Fibroblast of lung (primary cell): ENCODE data around the gene ART1. TPM values are rescaled to one million over a fixed set of nuclear protein-coding genes. Genes with fewer than 3 reads are reported as not detected.

Experiments
- DNase-seq, 2 donors: peaks; one replicate each; pipeline versions ENCODE4 v3.0.0 to v3.0.0-alpha.2; 2010; ENCODE audit warnings: low read depth in 2 of 2
- H2AFZ ChIP-seq: 2 replicates; pipeline ENCODE4 v1.5.1; 2012; ENCODE audit warnings: low read length, control low read depth, inconsistent platforms
- H3K27ac ChIP-seq: 2 replicates; pipeline ENCODE4 v1.5.1; 2011; ENCODE audit warnings: low read length, control low read depth; ENCODE audit not compliant: insufficient read depth
- H3K27me3 ChIP-seq: 2 replicates; pipeline ENCODE4 v1.5.1; 2011; ENCODE audit warnings: mild to moderate bottlenecking, low read length; ENCODE audit not compliant: control insufficient read depth, insufficient read depth
- H3K36me3 ChIP-seq: 2 replicates; pipeline ENCODE4 v1.5.1; 2011; ENCODE audit warnings: low read length; ENCODE audit not compliant: control insufficient read depth, insufficient read depth
- H3K4me1 ChIP-seq: 2 replicates; pipeline ENCODE4 v1.5.1; 2011; ENCODE audit warnings: low read length; ENCODE audit not compliant: control insufficient read depth, insufficient read depth; ENCODE audit errors: extremely low read depth
- H3K4me2 ChIP-seq: 2 replicates; pipeline ENCODE4 v1.5.1; 2011; ENCODE audit warnings: low read length, control low read depth; ENCODE audit not compliant: insufficient read depth; ENCODE audit errors: extremely low read depth
- H3K4me3 ChIP-seq, 4 experiments: fragments of 200-600 bp in 1 of 4; sonication (generic) in 1 of 4; replicated peaks in 1 of 4; 2 replicates each; pipeline ENCODE4 v1.5.1; 2011 to 2016; ENCODE audit warnings: low read length in 4 of 4, low read depth in 3 of 4, mild to moderate bottlenecking in 3 of 4, control low read depth in 2 of 4, inconsistent platforms in 1 of 4, mixed read lengths in 1 of 4; ENCODE audit not compliant: insufficient read depth in 1 of 4; ENCODE audit errors: control extremely low read depth in 1 of 4
- H3K79me2 ChIP-seq: 2 replicates; pipeline ENCODE4 v1.5.1; 2012; ENCODE audit warnings: mild to moderate bottlenecking, low read length, inconsistent platforms; ENCODE audit not compliant: control insufficient read depth, insufficient read depth
- H3K9ac ChIP-seq: 2 replicates; pipeline ENCODE4 v1.5.1; 2011; ENCODE audit warnings: mild to moderate bottlenecking, low read length, control low read depth; ENCODE audit not compliant: insufficient read depth
- H3K9me3 ChIP-seq: 2 replicates; pipeline ENCODE4 v1.5.1; 2012; ENCODE audit warnings: low read depth, low read length; ENCODE audit not compliant: control insufficient read depth, insufficient read depth
- H4K20me1 ChIP-seq: 2 replicates; pipeline ENCODE4 v1.5.1; 2011; ENCODE audit warnings: low read length; ENCODE audit not compliant: control insufficient read depth, insufficient read depth; ENCODE audit errors: extremely low read depth
- EZH2 ChIP-seq: IDR thresholded peaks from 2 replicates; pipeline ENCODE4 v1.5.1; 2012; ENCODE audit warnings: low read length, control low read depth, mild to moderate bottlenecking; ENCODE audit errors: missing control alignments
- polyA plus RNA-seq, 2 donors: library from polyadenylated mRNA; depleted of rRNA in 1 of 2; stranded (reverse) in 1 of 2; unstranded in 1 of 2; fragments of >200 nt; gene quantifications; 2 replicates each; pipeline ENCODE4 v1.2.1, GENCODE V29; 2011 to 2012; ENCODE audit warnings: missing spikeins in 1 of 2
- total RNA-seq: library from RNA; depleted of rRNA; stranded (reverse); fragments of >200 nt; gene quantifications from 2 replicates; pipeline ENCODE4 v1.2.1, GENCODE V29; 2014
- TF ChIP-seq, protein P1 (sequence below), 2 donors: IDR thresholded peaks in 1 of 2; conservative IDR thresholded peaks in 1 of 2; 1 replicate in 1 of 2; 2 replicates in 1 of 2; pipeline ENCODE4 v1.5.1; 2011 to 2012; ENCODE audit warnings: low read length in 2 of 2, control low read depth in 1 of 2, inconsistent platforms in 1 of 2, low read depth in 1 of 2, mild to moderate bottlenecking in 1 of 2

ART1 gene
- total and polyA plus RNA-seq, 2 donors (not counting 1 experiment from before 2014, with no cell fraction given) = not detected

DNA sequence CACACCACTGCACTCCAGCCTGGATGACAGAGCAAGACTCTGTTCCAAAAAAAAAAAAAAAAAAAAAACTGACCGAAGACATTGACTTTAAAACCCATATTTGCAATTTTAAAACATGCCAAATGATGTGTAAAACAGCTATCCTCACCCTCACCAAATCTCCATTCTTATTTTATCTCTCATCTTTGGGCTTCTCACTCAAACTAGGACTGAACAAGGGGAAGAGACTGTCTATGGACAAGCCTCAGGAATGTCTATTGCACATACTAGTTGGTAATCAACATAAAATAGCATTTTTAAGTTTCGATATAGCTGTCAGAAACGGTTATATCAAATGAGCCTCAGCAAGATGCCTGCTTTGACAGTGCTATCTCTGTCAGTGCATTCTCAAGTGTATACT, 34.1 kb downstream of the ART1 start:
- no peaks in the 10 kb centered on the region for H3K9me3 ChIP-seq
- no peak overlapping the region for H3K4me3 ChIP-seq
- H2AFZ ChIP-seq = no peak overlapping the region
- H3K27ac ChIP-seq = no peak overlapping the region
- H3K4me2 ChIP-seq = no peak overlapping the region
- H3K27me3 ChIP-seq = no peaks in the 10 kb centered on the region
- H4K20me1 ChIP-seq = no peaks in the 10 kb centered on the region
- H3K9ac ChIP-seq = no peak overlapping the region
- H3K36me3 ChIP-seq = peaks cover 15% of the 10 kb centered on the region
- no peaks in the 10 kb centered on the region for H3K79me2 ChIP-seq
- H3K4me1 ChIP-seq = no peaks in the 10 kb centered on the region
- DNase-seq = no peak
- no peak for TF ChIP-seq EZH2
- TF ChIP-seq, protein P1, sequence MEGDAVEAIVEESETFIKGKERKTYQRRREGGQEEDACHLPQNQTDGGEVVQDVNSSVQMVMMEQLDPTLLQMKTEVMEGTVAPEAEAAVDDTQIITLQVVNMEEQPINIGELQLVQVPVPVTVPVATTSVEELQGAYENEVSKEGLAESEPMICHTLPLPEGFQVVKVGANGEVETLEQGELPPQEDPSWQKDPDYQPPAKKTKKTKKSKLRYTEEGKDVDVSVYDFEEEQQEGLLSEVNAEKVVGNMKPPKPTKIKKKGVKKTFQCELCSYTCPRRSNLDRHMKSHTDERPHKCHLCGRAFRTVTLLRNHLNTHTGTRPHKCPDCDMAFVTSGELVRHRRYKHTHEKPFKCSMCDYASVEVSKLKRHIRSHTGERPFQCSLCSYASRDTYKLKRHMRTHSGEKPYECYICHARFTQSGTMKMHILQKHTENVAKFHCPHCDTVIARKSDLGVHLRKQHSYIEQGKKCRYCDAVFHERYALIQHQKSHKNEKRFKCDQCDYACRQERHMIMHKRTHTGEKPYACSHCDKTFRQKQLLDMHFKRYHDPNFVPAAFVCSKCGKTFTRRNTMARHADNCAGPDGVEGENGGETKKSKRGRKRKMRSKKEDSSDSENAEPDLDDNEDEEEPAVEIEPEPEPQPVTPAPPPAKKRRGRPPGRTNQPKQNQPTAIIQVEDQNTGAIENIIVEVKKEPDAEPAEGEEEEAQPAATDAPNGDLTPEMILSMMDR (conservative IDR thresholded peaks at IDR 0.05 in 1 of 2, IDR thresholded peaks at IDR 0.05 in 1 of 2; ENCODE audit: low read depth in 1 of 2, low read length in 2 of 2) = no peak

DNA sequence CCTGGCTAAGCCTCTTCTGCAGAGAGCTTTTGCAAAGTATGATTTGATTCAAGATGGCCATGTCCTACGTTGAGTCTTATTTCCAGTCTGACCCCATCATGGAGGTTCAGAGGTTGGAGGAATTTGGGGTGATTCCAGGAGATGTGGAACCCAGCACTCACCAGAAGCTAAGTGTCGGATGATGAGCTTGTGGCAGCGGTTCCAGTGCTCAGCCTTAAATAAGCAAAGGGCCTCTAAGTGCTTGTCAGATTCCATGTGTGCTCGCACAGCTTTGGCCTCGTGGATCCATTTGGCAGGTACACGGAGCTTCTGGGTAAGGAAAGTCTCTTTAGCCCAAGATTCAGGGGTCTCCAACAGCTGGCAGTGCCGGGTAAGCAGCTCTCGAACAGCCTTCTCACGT, 38.1 kb downstream of the ART1 start:
- no peak for DNase-seq
- no peak for TF ChIP-seq EZH2
- TF ChIP-seq, protein P1 (conservative IDR thresholded peaks at IDR 0.05 in 1 of 2, IDR thresholded peaks at IDR 0.05 in 1 of 2; ENCODE audit: low read depth in 1 of 2, low read length in 2 of 2) = no peak

DNA sequence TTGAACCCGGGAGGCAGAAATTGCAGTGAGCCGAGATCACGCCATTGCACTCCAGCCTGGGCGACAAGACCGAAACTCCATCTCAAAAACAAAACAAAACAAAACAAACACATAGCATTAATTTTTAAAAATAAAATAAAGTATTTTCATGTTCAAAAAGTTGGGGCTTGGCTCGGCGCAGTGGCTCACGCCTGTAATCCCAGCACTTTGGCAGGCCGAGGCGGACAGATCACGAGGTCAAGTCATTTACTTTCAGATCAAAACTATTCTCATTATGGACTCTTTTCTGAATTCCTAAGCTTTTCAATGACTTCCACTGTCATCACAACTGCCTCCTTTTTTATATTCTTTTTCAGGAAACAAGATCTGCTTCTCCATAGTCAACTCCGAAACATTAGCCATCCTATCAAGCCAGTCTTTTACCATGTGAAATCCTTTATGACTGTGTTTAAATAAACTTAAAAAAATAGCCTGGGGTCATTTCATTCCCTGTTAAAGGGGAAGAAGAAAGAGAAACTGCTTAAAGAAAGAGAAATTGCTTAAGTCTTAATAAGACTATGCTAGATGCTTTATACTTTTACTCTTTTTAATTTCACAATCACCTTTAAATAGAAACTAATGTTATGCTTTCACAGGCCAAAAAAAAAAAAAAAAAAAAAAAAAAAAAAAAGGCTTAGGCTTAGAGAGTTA, 39.3 kb downstream of the ART1 start:
- H3K4me1 ChIP-seq = no peaks in the 10 kb centered on the region
- H2AFZ ChIP-seq = no peak overlapping the region
- TF ChIP-seq EZH2 = no peak
- TF ChIP-seq, protein P1 (conservative IDR thresholded peaks at IDR 0.05 in 1 of 2, IDR thresholded peaks at IDR 0.05 in 1 of 2; ENCODE audit: low read depth in 1 of 2, low read length in 2 of 2) = no peak
- no peak for DNase-seq
- H3K27me3 ChIP-seq = no peaks in the 10 kb centered on the region
- no peak overlapping the region for H3K9ac ChIP-seq
- no peak overlapping the region for H3K4me3 ChIP-seq
- no peaks in the 10 kb centered on the region for H3K79me2 ChIP-seq
- no peaks in the 10 kb centered on the region for H3K9me3 ChIP-seq
- peaks cover 17% of the 10 kb centered on the region for H3K36me3 ChIP-seq
- H3K4me2 ChIP-seq = no peak overlapping the region
- no peaks in the 10 kb centered on the region for H4K20me1 ChIP-seq
- H3K27ac ChIP-seq = no peak overlapping the region

More for the DNA sequence above, 38.1 kb downstream of the ART1 start:
- H3K9ac ChIP-seq = no peak overlapping the region
- no peaks in the 10 kb centered on the region for H3K79me2 ChIP-seq
- H4K20me1 ChIP-seq = no peaks in the 10 kb centered on the region
- no peak overlapping the region for H3K4me2 ChIP-seq
- H2AFZ ChIP-seq = no peak overlapping the region
- no peak overlapping the region for H3K4me3 ChIP-seq
- H3K27me3 ChIP-seq = no peaks in the 10 kb centered on the region
- H3K36me3 ChIP-seq = peaks cover 17% of the 10 kb centered on the region
- no peaks in the 10 kb centered on the region for H3K9me3 ChIP-seq
- no peak overlapping the region for H3K27ac ChIP-seq
- no peaks in the 10 kb centered on the region for H3K4me1 ChIP-seq
